Peyer's patch (tissue), 4 donors: ENCODE results near the gene GPC2. TPM values are rescaled to one million over a fixed set of nuclear protein-coding genes. Genes with fewer than 3 reads are reported as not detected.
A peak's percentile ranks its signal among the peaks of the same experiment; 100 is the strongest.

Experiments used
- DNase-seq, 3 donors: peaks; one replicate each; pipeline ENCODE4 v3.0.0-alpha.2; 2017 to 2019
- H3K27ac ChIP-seq, 4 donors: fragments of 200-600 bp; sonication (generic); one replicate each; pipeline ENCODE4 v1.5.1; 2016 to 2019
- H3K27me3 ChIP-seq, 2 donors: fragments of 200-600 bp; sonication (generic); one replicate each; pipeline ENCODE4 v1.5.1; 2019
- H3K36me3 ChIP-seq, 3 donors: fragments of 200-600 bp; sonication (generic); one replicate each; pipeline ENCODE4 v1.5.1; 2016 to 2019
- H3K4me1 ChIP-seq, 4 donors: fragments of 200-600 bp; sonication (generic); one replicate each; pipeline ENCODE4 v1.5.1; 2016 to 2019
- H3K4me3 ChIP-seq, 4 donors: fragments of 200-600 bp; sonication (generic); 1 replicate in 3 of 4; 2 replicates in 1 of 4; pipeline ENCODE4 v1.5.1; 2016 to 2019; ENCODE audit warnings: mild to moderate bottlenecking in 1 of 4
- H3K9me3 ChIP-seq, 4 donors: fragments of 200-600 bp; sonication (generic); one replicate each; pipeline ENCODE4 v1.5.1; 2016 to 2019; ENCODE audit warnings: mild to moderate bottlenecking in 1 of 4
- POLR2A ChIP-seq, 2 donors: fragments of 450-650 bp; IDR thresholded peaks; one replicate each; pipeline ENCODE4 v1.5.1; 2017; ENCODE audit warnings: antibody characterized with exemption in 2 of 2, mild to moderate bottlenecking in 2 of 2, moderate library complexity in 2 of 2
- total RNA-seq, 4 donors: library from RNA; depleted of rRNA; stranded (reverse); fragments of >200 nt; gene quantifications; one replicate each; pipeline ENCODE4 v1.1.0, GENCODE V29; 2016
- TF ChIP-seq, protein P1 (sequence below), 6 experiments: fragments of 450-650 bp in 4 of 6; fragments of 200-600 bp in 2 of 6; sonication (generic) in 1 of 6; IDR thresholded peaks; one replicate each; pipeline ENCODE4 v1.5.1; 2017 to 2019; ENCODE audit warnings: antibody characterized with exemption in 6 of 6, mild to moderate bottlenecking in 3 of 6, moderate library complexity in 1 of 6

GPC2 gene
- total RNA-seq, 4 donors from 2014 or later, result 3.8 to 16.5 (median 6.7) TPM; not detected in 1

DNA sequence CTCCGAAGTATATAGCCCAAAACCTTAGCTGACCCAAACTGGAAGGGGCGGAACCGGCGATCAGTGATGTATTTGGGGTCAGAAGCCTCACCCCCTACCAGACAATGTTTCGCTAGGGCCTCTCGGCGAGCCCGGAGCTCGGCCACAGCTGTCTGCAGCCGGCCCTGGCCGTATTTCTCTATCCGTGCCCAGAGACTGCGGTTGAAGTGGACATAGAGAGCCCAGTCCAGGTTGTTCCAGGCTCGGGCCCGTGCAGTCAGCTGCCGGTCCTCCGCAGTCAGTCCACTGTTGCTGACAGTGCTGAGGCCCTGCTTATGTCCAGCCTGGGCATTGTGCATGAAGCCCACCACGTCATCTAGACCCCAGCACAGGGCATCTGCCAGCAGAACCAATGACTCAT is 17.1 kb downstream of the GPC2 start:
- Histone ChIP-seq H3K4me1 (peaks cover 0 to 34% (median 13%) of the 10 kb centered on the region in 4 donors), H3K36me3 (peaks cover 0 to 18% (median 0%) of the 10 kb centered on the region in 3 donors), H3K27me3 (no peaks in the 10 kb centered on the region), H3K4me3 (no peak overlapping the region), H3K27ac (no peak overlapping the region), H3K9me3 (no peaks in the 10 kb centered on the region)
- TF ChIP-seq, protein P1, sequence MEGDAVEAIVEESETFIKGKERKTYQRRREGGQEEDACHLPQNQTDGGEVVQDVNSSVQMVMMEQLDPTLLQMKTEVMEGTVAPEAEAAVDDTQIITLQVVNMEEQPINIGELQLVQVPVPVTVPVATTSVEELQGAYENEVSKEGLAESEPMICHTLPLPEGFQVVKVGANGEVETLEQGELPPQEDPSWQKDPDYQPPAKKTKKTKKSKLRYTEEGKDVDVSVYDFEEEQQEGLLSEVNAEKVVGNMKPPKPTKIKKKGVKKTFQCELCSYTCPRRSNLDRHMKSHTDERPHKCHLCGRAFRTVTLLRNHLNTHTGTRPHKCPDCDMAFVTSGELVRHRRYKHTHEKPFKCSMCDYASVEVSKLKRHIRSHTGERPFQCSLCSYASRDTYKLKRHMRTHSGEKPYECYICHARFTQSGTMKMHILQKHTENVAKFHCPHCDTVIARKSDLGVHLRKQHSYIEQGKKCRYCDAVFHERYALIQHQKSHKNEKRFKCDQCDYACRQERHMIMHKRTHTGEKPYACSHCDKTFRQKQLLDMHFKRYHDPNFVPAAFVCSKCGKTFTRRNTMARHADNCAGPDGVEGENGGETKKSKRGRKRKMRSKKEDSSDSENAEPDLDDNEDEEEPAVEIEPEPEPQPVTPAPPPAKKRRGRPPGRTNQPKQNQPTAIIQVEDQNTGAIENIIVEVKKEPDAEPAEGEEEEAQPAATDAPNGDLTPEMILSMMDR (IDR thresholded peaks at IDR 0.05), result no peak
- TF ChIP-seq POLR2A (IDR thresholded peaks at IDR 0.05), result no peak
- DNase-seq, result no peak

DNA sequence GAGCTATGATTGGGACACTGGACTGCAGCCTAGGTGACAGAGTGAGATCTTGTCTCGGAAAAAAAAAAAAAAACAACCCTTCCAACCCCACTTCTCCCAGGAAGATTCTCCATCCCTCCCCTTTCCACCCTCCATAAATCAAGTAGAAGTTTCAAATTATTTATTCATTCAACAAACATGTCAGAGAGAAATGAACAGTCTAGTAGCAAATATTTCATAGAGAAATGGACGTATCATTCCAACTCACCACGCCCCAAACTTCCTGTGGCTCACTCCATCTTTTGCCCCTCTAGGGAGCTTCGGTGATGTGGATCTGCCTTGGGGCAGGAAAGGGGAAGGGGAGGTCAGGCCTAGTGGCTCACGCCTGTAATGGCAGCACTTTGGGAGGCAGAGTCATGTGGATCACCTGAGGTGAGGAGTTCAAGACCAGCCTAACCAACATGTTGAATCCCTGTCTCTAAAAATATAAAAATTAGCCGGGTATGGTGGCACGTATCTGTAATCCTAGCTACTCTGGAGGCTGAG is 18.0 kb downstream of the GPC2 start:
- H3K27me3 ChIP-seq, result no peaks in the 10 kb centered on the region
- H3K36me3 ChIP-seq, result peaks cover 0 to 21% (median 0%) of the 10 kb centered on the region in 3 donors
- TF ChIP-seq, protein P1 (IDR thresholded peaks at IDR 0.05), result no peak
- TF ChIP-seq POLR2A (IDR thresholded peaks at IDR 0.05), result no peak
- H3K4me3 ChIP-seq, result peak overlapping the region; percentile 80 to 95 (median 84)
- H3K4me1 ChIP-seq, result peaks cover 0 to 43% (median 13%) of the 10 kb centered on the region in 4 donors
- H3K27ac ChIP-seq, result peak overlapping the region in 3 of 4 donors; percentile 80 to 95 (median 92)
- no peaks in the 10 kb centered on the region for H3K9me3 ChIP-seq
- DNase-seq, result no peak

DNA sequence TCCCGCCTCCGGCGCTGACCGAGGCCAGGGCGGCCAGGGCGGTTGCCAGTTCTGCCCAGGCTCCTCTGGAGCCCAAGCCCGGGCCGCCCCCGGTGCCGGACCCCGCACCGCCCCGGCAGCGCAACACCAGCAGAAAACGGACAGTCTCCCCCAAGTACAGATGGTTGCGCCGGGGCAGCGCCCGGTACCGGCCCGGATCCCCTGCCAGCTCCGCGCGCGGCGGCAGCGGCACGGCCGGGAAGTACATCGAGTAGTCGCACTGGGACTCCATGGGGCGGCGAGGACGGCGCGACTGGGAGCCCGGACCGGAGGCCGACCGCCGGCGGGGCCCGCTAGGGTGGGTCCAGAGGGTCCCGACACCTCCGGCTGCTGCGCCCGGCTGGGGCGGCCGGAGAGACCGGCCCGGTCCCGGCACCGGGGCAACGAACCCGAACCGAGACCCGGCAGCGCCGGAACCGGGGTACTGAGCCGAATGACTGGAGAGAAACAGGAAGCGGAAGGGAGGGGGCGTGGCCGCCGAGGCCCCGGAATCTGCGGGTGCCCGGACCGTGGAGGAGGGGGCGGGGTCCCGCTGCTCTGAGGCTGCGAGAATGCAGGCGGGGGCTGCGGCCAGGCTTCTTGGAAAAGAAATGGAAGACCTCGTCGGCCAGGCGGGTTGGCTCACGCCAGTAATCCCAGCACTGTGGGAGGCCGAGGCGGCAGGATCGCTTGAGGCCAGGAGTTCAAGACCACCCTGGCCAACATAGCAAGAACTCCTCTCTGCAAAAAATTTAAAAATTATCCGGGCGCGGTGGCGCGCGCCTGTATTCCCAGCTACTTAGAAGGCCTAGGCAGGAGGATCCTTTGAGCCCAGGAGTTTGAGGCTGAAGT is 18.7 kb downstream of the GPC2 start, which contains the start of gene TRAPPC14:
Gene TRAPPC14 (minus strand): TSS at position 495 of the 870 bp plus-strand sequence. CDS start 224 bp downstream, at position 271.
- H3K9me3 ChIP-seq, result no peaks in the 10 kb centered on the region

DNA sequence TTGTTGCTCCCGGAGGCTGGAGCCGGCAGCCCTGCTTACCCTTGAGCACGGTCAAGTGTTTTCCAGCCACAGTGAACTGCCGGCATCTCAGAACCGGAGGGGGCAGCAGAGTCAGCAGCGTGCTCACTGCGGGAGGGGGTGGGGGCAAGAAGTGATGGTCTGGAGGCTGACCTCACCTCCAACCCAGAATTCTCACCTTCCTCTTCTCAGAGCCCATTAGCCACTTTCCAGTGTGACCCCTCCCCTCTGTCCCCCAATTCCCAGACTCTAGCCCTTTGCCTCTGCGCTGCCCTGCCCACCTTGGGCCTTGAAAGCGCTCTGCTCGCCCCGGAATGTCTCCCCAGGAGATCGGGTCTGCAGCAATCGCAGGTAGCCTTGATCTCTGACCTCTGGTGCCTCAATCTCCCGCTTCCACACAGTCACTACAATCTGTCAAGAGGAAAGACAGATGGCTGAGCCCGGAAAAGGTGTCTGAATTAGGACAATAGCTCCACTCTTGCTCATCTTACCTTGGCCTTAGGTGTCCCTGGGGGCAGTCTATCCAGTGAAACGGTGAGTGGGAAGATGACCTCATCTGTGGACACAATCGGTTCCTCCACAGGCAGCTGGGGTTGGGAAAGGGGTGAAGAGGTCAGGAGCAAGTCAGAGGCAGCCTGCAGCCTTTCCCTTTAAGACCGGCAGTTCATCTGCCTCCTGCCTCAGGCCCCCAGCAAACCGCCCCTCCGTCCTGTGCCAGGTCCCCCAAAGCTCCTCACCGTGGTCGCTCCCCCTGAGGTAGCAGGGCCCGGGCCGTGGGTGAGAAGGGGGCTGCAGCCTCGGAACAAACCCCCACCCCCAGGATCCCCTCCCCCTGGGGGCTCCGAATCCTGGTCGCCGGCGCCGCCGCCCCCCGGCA is 19.6 kb downstream of the GPC2 start:
- Histone ChIP-seq H3K4me1 (peaks cover 0 to 57% (median 11%) of the 10 kb centered on the region in 4 donors), H3K4me3 (peak overlapping the region; percentile 80 to 95 (median 84)), H3K27ac (peak overlapping the region; percentile 77 to 95 (median 86)), H3K9me3 (no peaks in the 10 kb centered on the region), H3K36me3 (peaks cover 0 to 33% (median 0%) of the 10 kb centered on the region in 3 donors), H3K27me3 (no peaks in the 10 kb centered on the region)
- TF ChIP-seq, protein P1 (IDR thresholded peaks at IDR 0.05), result no peak
- peak in 1 of 2 donors; percentile 16 for TF ChIP-seq POLR2A (IDR thresholded peaks at IDR 0.05)
- peak in 1 of 3 donors; percentile 69 for DNase-seq

More for the DNA sequence above, 18.7 kb downstream of the GPC2 start, which contains the start of gene TRAPPC14:
- Histone ChIP-seq H3K27ac (peak within 1 kb of the TSS; percentile 77 to 95 (median 86)), H3K4me1 (peaks cover 0 to 50% (median 13%) of the 10 kb centered on the region in 4 donors), H3K27me3 (no peaks in the 10 kb centered on the region), H3K36me3 (peaks cover 0 to 27% (median 0%) of the 10 kb centered on the region in 3 donors), H3K4me3 (peak within 1 kb of the TSS; percentile 80 to 95 (median 84))
- DNase-seq, result peak; percentile 95 to 97 (median 96)
- peak; percentile 49 to 61 for TF ChIP-seq POLR2A (IDR thresholded peaks at IDR 0.05)
- TF ChIP-seq, protein P1 (IDR thresholded peaks at IDR 0.05), result peak in 2 of 6 experiments; percentile 7 to 16

DNA sequence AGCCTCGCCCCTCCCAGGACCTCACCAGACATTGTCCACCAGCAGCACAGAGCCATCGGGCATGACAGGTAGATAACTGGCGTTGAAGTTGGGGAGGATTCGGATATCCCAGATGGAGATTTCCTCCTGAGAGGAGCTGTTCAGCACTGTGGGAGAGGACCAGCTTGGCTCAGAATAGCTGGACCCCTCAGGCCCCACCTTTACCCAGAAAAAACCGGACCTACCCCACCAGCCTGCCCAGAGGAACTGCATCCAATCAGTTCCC is 20.2 kb downstream of the GPC2 start:
- no peaks in the 10 kb centered on the region for H3K27me3 ChIP-seq
- DNase-seq, result no peak
- no peaks in the 10 kb centered on the region for H3K9me3 ChIP-seq
- peaks cover 0 to 36% (median 0%) of the 10 kb centered on the region in 3 donors for H3K36me3 ChIP-seq
- no peak for TF ChIP-seq POLR2A (IDR thresholded peaks at IDR 0.05)
- TF ChIP-seq, protein P1 (IDR thresholded peaks at IDR 0.05), result no peak
- peaks cover 0 to 58% (median 11%) of the 10 kb centered on the region in 4 donors for H3K4me1 ChIP-seq
- H3K4me3 ChIP-seq, result peak overlapping the region in 3 of 4 donors; percentile 83 to 95 (median 85)
- peak overlapping the region in 3 of 4 donors; percentile 80 to 95 (median 92) for H3K27ac ChIP-seq
